Smooth muscle cell (in vitro differentiated cells): ENCODE results near the gene BACE1-AS. TPM values are rescaled to one million over a fixed set of nuclear protein-coding genes. Genes with fewer than 3 reads are reported as not detected.

ENCODE experiments used
- DNase-seq: peaks from one replicate; lab custom pipeline; 2025; ENCODE audit not compliant: unreplicated experiment; lab: John Stamatoyannopoulos, UW
- H2AFZ ChIP-seq: fragments of 200-600 bp; sonication (generic); 2 replicates; pipeline ENCODE4 v1.6.0; 2016; ENCODE audit warnings: antibody characterized with exemption, low read depth, mild to moderate bottlenecking
- H3F3A ChIP-seq: fragments of 200-600 bp; sonication (generic); 2 replicates; pipeline ENCODE4 v1.6.0; 2017; ENCODE audit warnings: antibody characterized with exemption, low read depth
- H3K27ac ChIP-seq: fragments of 200-600 bp; sonication (generic); 2 replicates; pipeline ENCODE4 v1.5.1; 2016; ENCODE audit warnings: low read depth, mild to moderate bottlenecking
- H3K27me3 ChIP-seq: fragments of 200-600 bp; sonication (generic); 2 replicates; pipeline ENCODE4 v1.6.1; 2016; ENCODE audit warnings: low read depth, mild to moderate bottlenecking
- H3K36me3 ChIP-seq: fragments of 200-600 bp; sonication (generic); 2 replicates; pipeline ENCODE4 v1.5.1; 2016; ENCODE audit warnings: low read depth
- H3K4me1 ChIP-seq: fragments of 200-600 bp; sonication (generic); 2 replicates; pipeline ENCODE4 v1.5.1; 2016; ENCODE audit warnings: low read depth
- H3K4me2 ChIP-seq: fragments of 200-600 bp; sonication (generic); 2 replicates; pipeline ENCODE4 v1.6.0; 2016; ENCODE audit warnings: mild to moderate bottlenecking
- H3K4me3 ChIP-seq: fragments of 200-600 bp; sonication (generic); 2 replicates; pipeline ENCODE4 v1.5.1; 2016; ENCODE audit warnings: mild to moderate bottlenecking
- H3K79me2 ChIP-seq: fragments of 200-600 bp; sonication (generic); 2 replicates; pipeline ENCODE4 v1.6.0; 2016; ENCODE audit warnings: low read depth, mild to moderate bottlenecking
- H3K9ac ChIP-seq: fragments of 200-600 bp; sonication (generic); 2 replicates; pipeline ENCODE4 v1.6.0; 2016; ENCODE audit warnings: low read depth
- H3K9me3 ChIP-seq: fragments of 200-600 bp; sonication (generic); replicated peaks from 2 replicates; pipeline ENCODE4 v1.5.1; 2016; ENCODE audit warnings: low read depth
- H4K20me1 ChIP-seq: fragments of 200-600 bp; sonication (generic); 2 replicates; pipeline ENCODE4 v1.6.0; 2016; ENCODE audit warnings: low read depth
- WGBS: methylation state at CpG from one replicate; pipeline ENCODE4 v1.1.7; 2016; ENCODE audit warnings: low lambda C conversion rate; 5-methylcytosine and 5-hydroxymethylcytosine counted together
- polyA plus RNA-seq: library from polyadenylated mRNA; unstranded; fragments of >200 nt; fragmentation: Nextera tagmentation; extraction: Ambion mirVana; gene quantifications from 2 replicates; pipeline ENCODE4 v1.2.1, GENCODE V29; 2016
- total RNA-seq: library from RNA; depleted of rRNA; stranded (reverse); fragments of >200 nt; gene quantifications from 2 replicates; pipeline ENCODE4 v1.2.3, GENCODE V29; 2014
- TF ChIP-seq, protein P1 (sequence below): fragments of 200-600 bp; sonication (generic); IDR thresholded peaks from 2 replicates; pipeline ENCODE4 v1.5.1; 2017; ENCODE audit warnings: borderline replicate concordance, mild to moderate bottlenecking, antibody characterized with exemption; ENCODE audit not compliant: insufficient read depth, poor library complexity, severe bottlenecking

BACE1-AS gene
- total and polyA plus RNA-seq, 2 experiments from 2014 or later: 1.9 to 6.6 TPM

DNA sequence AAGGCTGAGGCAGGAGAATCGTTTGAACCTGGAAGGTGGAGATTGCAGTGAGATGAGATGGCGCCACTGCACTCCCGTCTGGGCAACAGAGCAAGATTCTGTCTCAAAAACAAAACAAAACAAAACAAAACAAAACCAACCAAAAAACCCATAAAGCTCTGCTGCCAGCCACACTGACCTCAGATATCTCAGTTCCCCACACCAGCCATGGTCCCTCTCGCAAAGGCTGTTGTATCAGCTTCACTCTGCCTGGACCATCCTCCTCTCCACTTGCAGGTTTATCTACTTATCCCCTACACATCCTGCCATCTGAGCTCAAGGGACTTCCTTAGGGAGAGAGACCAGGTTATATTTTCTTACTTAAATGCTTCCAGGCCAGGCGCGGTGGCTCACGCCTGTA lies 11.1 kb downstream of the BACE1-AS start:
- peaks cover 22% of the 10 kb centered on the region for H4K20me1 ChIP-seq
- H3K4me2 ChIP-seq: no peak overlapping the region
- DNase-seq: no peak
- no peak overlapping the region for H3K27ac ChIP-seq
- H3K9ac ChIP-seq: no peak overlapping the region
- H3K27me3 ChIP-seq: no peaks in the 10 kb centered on the region
- no peaks in the 10 kb centered on the region for H3K9me3 ChIP-seq
- no peaks in the 10 kb centered on the region for H3K36me3 ChIP-seq
- no peak overlapping the region for H3K4me3 ChIP-seq
- H3F3A ChIP-seq: no peaks in the 10 kb centered on the region
- peaks cover 21% of the 10 kb centered on the region for H3K4me1 ChIP-seq
- TF ChIP-seq, protein P1, sequence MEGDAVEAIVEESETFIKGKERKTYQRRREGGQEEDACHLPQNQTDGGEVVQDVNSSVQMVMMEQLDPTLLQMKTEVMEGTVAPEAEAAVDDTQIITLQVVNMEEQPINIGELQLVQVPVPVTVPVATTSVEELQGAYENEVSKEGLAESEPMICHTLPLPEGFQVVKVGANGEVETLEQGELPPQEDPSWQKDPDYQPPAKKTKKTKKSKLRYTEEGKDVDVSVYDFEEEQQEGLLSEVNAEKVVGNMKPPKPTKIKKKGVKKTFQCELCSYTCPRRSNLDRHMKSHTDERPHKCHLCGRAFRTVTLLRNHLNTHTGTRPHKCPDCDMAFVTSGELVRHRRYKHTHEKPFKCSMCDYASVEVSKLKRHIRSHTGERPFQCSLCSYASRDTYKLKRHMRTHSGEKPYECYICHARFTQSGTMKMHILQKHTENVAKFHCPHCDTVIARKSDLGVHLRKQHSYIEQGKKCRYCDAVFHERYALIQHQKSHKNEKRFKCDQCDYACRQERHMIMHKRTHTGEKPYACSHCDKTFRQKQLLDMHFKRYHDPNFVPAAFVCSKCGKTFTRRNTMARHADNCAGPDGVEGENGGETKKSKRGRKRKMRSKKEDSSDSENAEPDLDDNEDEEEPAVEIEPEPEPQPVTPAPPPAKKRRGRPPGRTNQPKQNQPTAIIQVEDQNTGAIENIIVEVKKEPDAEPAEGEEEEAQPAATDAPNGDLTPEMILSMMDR: no peak
- WGBS: 97% methylated on average over 6 of the region's 7 CpGs
- no peaks in the 10 kb centered on the region for H3K79me2 ChIP-seq
- H2AFZ ChIP-seq: no peak overlapping the region

DNA sequence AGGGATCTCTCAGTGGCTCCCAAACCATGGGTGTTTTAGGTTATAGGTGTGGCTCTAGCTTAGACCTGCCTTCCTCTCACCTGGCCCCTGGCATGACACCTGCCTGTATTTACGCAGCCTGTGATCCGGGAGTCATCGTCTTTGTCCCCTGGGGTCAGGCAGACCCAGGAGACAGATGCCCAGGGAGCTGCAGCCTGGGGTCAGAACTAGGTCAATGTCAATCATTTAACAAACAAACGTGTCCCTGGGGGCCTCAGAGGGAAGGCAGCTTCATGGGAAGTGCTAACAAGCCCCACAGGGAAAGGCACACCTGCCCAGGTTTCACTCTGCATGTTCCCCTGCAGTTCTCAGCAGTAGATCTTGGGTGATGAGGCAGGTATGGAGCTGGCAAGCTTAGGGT lies 12.0 kb downstream of the BACE1-AS start:
- Histone ChIP-seq H3K27me3 (no peaks in the 10 kb centered on the region), H3K4me3 (no peak overlapping the region), H3K79me2 (no peaks in the 10 kb centered on the region), H3K9ac (no peak overlapping the region), H3K4me1 (peaks cover 21% of the 10 kb centered on the region), H3K4me2 (no peak overlapping the region), H3K36me3 (no peaks in the 10 kb centered on the region), H3K9me3 (no peaks in the 10 kb centered on the region), H4K20me1 (peaks cover 22% of the 10 kb centered on the region), H3K27ac (no peak overlapping the region), H3F3A (no peaks in the 10 kb centered on the region), H2AFZ (no peak overlapping the region)
- TF ChIP-seq, protein P1: no peak
- DNase-seq: no peak
- 84% methylated on average over 4 of the region's 4 CpGs for WGBS

DNA sequence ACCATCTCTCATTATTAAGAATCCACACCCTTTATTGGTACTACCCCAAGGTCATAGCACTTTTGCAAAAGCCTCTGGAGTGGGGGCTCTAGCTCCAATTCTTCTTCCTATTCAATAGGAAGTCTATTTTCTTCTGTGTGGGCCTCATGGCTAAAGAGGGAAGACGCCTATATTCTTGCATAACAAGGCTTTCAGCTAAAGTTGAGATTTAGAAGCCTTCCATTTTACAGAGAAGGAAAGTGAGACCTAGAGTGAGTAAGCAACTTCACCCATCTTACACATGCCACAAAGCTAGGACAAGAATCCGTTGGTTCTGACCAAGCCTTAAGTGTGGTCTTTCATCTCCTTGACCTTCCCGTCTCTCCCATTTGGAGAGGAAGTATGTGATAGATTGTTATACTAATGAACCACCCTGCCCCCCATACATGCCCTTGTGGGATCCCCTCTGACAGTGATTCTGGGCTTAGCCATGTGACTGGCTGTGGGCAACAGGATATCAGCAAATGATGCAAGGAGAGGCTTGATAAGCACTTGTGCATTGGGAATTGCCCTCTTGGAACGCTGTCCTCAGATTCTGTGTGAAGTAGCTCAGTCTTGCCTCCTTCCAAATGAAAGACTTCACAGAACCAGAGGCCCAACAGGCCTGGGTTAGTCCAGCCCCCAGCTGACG lies 12.6 kb downstream of the BACE1-AS start:
- TF ChIP-seq, protein P1: no peak
- Histone ChIP-seq H3K36me3 (no peaks in the 10 kb centered on the region), H3K27ac (no peak overlapping the region), H3K9ac (no peak overlapping the region), H3K79me2 (no peaks in the 10 kb centered on the region), H3K27me3 (no peaks in the 10 kb centered on the region), H2AFZ (no peak overlapping the region), H3F3A (no peaks in the 10 kb centered on the region), H3K4me1 (peaks cover 21% of the 10 kb centered on the region), H3K9me3 (no peaks in the 10 kb centered on the region), H3K4me3 (no peak overlapping the region), H4K20me1 (peaks cover 22% of the 10 kb centered on the region), H3K4me2 (no peak overlapping the region)
- no peak for DNase-seq
- WGBS: 88% methylated on average over 5 of the region's 5 CpGs

DNA sequence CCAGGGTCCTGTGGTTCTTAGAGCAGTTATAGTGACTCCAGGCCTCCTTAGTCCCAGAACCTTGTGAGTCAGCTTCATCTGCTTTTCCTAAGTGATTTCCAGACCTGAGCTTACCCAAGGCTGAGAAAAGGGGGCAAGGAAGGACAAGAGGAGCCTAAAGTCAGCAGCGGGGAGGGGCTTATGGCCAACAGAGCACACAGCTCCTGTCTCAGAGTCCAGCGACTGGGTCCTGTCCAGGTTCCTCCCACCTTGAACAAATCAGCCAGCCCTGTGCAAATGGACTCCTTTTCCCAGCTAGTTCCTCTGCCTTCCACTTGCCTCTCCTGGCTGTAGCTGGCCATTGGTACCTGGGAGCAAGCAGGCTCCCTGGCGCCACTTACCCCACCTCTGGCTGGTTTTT lies 14.0 kb downstream of the BACE1-AS start:
- H3K9ac ChIP-seq: no peak overlapping the region
- H4K20me1 ChIP-seq: peaks cover 14% of the 10 kb centered on the region
- H3K4me2 ChIP-seq: no peak overlapping the region
- H2AFZ ChIP-seq: no peak overlapping the region
- H3K9me3 ChIP-seq: no peaks in the 10 kb centered on the region
- H3K4me1 ChIP-seq: peaks cover 10% of the 10 kb centered on the region
- H3F3A ChIP-seq: no peaks in the 10 kb centered on the region
- 90% methylated on average over 3 of the region's 3 CpGs for WGBS
- TF ChIP-seq, protein P1: no peak
- H3K79me2 ChIP-seq: no peaks in the 10 kb centered on the region
- H3K27ac ChIP-seq: no peak overlapping the region
- no peaks in the 10 kb centered on the region for H3K36me3 ChIP-seq
- no peak overlapping the region for H3K4me3 ChIP-seq
- no peaks in the 10 kb centered on the region for H3K27me3 ChIP-seq
- DNase-seq: no peak
